MCF 10A (cell line): ENCODE measurements around the gene HOXB5. TPM values are rescaled to one million over a fixed set of nuclear protein-coding genes. Genes with fewer than 3 reads are reported as not detected.

ENCODE experiments used
- BruUV-seq: library from RNA; stranded (reverse); fragments of 400-500 nt; replicated peaks from 2 replicates; lab custom pipeline; 2021; lab: Mats Ljungman, UMichigan
- CTCF ChIA-PET: fragments of 300-600 bp; sonication (Branson Sonifier 250); formaldehyde crosslinking; extraction: SDS; loops from one replicate; lab custom pipeline; 2021; ENCODE audit warnings: antibody characterized with exemption, inconsistent platforms; lab: Yijun Ruan, JAX
- POLR2A ChIA-PET: fragments of 300-600, 350-650 bp; sonication (Branson Sonifier 250); formaldehyde crosslinking; extraction: SDS; loops from one replicate; lab custom pipeline; 2020; ENCODE audit warnings: antibody characterized with exemption, inconsistent platforms; lab: Yijun Ruan, JAX
- DNase-seq: peaks from one replicate; pipeline ENCODE4 v3.0.0-alpha.2; 2018; ENCODE audit not compliant: unreplicated experiment
- H3K27ac Mint-ChIP-seq: one replicate; pipeline ENCODE4 v1.8.0; 2022; ENCODE audit warnings: mild to moderate bottlenecking, low read depth, mixed read lengths; ENCODE audit not compliant: unreplicated experiment
- H3K27me3 Mint-ChIP-seq: one replicate; pipeline ENCODE4 v1.8.0; 2022; ENCODE audit warnings: mixed read lengths; ENCODE audit not compliant: insufficient read depth, unreplicated experiment
- H3K36me3 Mint-ChIP-seq: one replicate; pipeline ENCODE4 v1.8.0; 2022; ENCODE audit warnings: mild to moderate bottlenecking, moderate library complexity, mixed read lengths; ENCODE audit not compliant: insufficient read depth, unreplicated experiment
- H3K4me1 Mint-ChIP-seq: one replicate; pipeline ENCODE4 v1.8.0; 2022; ENCODE audit warnings: mixed read lengths; ENCODE audit not compliant: insufficient read depth, unreplicated experiment
- H3K4me3 Mint-ChIP-seq: one replicate; pipeline ENCODE4 v1.8.0; 2022; ENCODE audit warnings: mild to moderate bottlenecking, moderate library complexity, mixed read lengths; ENCODE audit not compliant: unreplicated experiment
- H3K9me3 Mint-ChIP-seq: one replicate; pipeline ENCODE4 v1.8.0; 2022; ENCODE audit warnings: mixed read lengths; ENCODE audit not compliant: unreplicated experiment
- CTCF ChIP-seq: fragments of 200-600 bp; IDR thresholded peaks from one replicate; pipeline ENCODE4 v1.8.0; 2022; ENCODE audit warnings: antibody characterized with exemption, mild to moderate bottlenecking; ENCODE audit not compliant: unreplicated experiment
- intact Hi-C: fragments of 100-400 bp; cut with micrococcal nuclease; formaldehyde crosslinking; loops from 2 replicates; pipeline ENCODE4 v1.14.1; 2022
- total RNA-seq: library from RNA; stranded (reverse); gene quantifications from 2 replicates; pipeline ENCODE4 v1.2.3, GENCODE V29; 2022

The HOXB5 gene
- total RNA-seq, 1 experiment from 2014 or later = not detected

DNA sequence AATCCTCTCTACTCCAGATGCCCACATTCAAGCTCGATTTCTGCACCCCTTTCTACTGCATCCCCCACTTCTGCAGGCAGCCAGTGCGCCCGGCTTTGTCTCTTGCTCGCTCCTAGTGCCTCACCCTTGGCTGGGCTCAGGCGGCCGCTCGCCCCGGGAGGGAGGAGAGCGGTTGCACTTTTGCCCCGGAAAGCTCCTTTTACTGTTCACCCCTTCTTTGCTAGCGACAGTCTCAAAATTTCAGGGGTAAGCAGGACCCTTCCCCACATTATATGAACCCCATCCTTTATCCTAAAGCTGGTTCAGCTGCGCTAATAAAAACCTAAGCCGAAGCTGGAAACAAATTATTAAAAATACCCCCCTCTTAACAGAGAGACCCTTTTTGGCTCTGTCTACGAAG, 1.0 kb downstream of the HOXB5 start:
- Mint-ChIP-seq H3K4me1 (no peaks in the 10 kb centered on the region), H3K36me3 (no peaks in the 10 kb centered on the region), H3K9me3 (no peaks in the 10 kb centered on the region), H3K27me3 (peaks cover 25% of the 10 kb centered on the region), H3K4me3 (no peak overlapping the region), H3K27ac (no peak overlapping the region)
- intact Hi-C loops = no loop called here
- no peak for DNase-seq
- ChIA-PET CTCF (interaction anchor here (0.8 to 2.1 kb wide), 12 partner anchors 15 to 438 kb away, joined by 3 to 23 read pairs (median 8); no protein-coding TSS in a partner anchor), POLR2A (interaction anchor here (0.6 kb wide), 1 partner anchor 441 kb away, joined by 3 read pairs; no protein-coding TSS in a partner anchor)
- no peak for TF ChIP-seq CTCF
- no TSS peak for BruUV-seq

DNA sequence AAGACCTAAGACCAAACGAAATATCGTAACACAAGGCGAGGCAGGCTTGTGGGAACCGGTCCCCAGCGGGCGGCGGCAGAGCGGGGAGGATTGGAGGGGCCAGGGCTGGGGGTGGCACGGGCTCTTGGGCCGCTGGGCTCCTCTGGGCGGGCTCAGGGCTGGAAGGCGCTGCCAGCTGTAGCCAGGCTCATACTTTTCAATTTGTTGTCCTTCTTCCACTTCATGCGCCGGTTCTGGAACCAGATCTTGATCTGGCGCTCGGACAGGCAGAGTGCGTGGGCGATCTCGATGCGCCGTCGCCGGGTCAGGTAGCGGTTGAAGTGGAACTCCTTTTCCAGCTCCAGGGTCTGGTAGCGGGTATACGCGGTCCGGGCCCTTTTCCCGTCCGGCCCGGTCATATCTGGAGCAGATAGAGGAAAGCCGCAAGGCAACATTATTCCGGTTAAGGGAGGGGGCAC, 1.5 kb downstream of the HOXB5 start:
- DNase-seq = no peak
- ChIA-PET POLR2A (interaction anchor here (0.7 kb wide), 1 partner anchor 406 kb away, joined by 3 read pairs; no protein-coding TSS in a partner anchor), CTCF (interaction anchor here (1.4 to 2.1 kb wide), 6 partner anchors 100 to 332 kb away, joined by 6 to 23 read pairs (median 16); no protein-coding TSS in a partner anchor)
- Mint-ChIP-seq H3K36me3 (no peaks in the 10 kb centered on the region), H3K27me3 (peaks cover 20% of the 10 kb centered on the region), H3K4me3 (no peak overlapping the region), H3K27ac (no peak overlapping the region), H3K9me3 (no peaks in the 10 kb centered on the region), H3K4me1 (no peaks in the 10 kb centered on the region)
- intact Hi-C loops = no loop called here
- BruUV-seq = no TSS peak
- no peak for TF ChIP-seq CTCF

GRCh38 chr17:48591255-48592056, 2.1 kb downstream of the HOXB5 start:
- H3K4me1 Mint-ChIP-seq = no peaks in the 10 kb centered on the region
- no peaks in the 10 kb centered on the region for H3K9me3 Mint-ChIP-seq
- no TSS peak for BruUV-seq
- DNase-seq = no peak
- ChIA-PET CTCF (interaction anchor here (0.5 to 2.0 kb wide), 5 partner anchors 98 to 634 kb away, joined by 3 to 14 read pairs (median 3); no protein-coding TSS in a partner anchor), POLR2A (interaction anchor here (0.7 kb wide), 1 partner anchor 405 kb away, joined by 3 read pairs; no protein-coding TSS in a partner anchor)
- intact Hi-C loops = no loop called here
- H3K4me3 Mint-ChIP-seq = no peak overlapping the region
- H3K27me3 Mint-ChIP-seq = peaks cover 17% of the 10 kb centered on the region
- no peak overlapping the region for H3K27ac Mint-ChIP-seq
- no peak for TF ChIP-seq CTCF
- H3K36me3 Mint-ChIP-seq = no peaks in the 10 kb centered on the region

DNA sequence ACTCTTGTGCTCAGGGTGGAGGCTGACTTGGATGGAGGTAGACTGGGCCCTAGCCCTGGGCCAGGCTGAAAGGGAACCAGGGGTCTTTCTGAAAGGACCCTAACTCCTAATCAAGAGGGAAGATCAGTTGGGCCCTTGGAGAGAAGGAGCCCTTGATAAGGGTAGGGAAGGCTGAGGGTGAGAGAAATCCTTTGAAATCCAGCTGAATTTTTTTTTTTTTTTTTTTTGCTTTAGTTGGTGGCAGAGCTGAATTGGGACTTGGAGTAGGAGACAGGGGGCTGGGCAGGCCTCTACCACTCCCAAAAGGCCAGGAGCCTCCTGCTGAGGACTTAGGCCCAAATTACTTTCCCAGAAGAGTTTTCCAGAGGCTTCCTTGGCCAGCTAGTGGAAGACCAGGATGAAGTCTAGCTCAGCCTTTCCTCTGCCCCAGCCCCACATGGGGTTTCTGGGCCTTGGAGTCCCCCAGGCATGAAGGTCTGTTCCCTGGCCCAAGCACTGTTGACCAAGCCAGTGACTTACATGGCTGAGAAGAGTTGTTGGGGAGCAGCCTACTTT, 2.9 kb downstream of the HOXB5 start:
- POLR2A ChIA-PET = no interaction called here
- intact Hi-C loops = no loop called here

More for the DNA sequence above, 2.9 kb downstream of the HOXB5 start:
- H3K9me3 Mint-ChIP-seq = no peaks in the 10 kb centered on the region
- CTCF ChIA-PET = interaction anchor here (0.6 to 1.6 kb wide), 5 partner anchors 97 to 635 kb away, joined by 3 to 9 read pairs (median 3); no protein-coding TSS in a partner anchor
- H3K36me3 Mint-ChIP-seq = no peaks in the 10 kb centered on the region
- peaks cover 4% of the 10 kb centered on the region for H3K4me1 Mint-ChIP-seq
- DNase-seq = no peak
- no peak for TF ChIP-seq CTCF
- H3K27me3 Mint-ChIP-seq = peaks cover 25% of the 10 kb centered on the region
- no peak overlapping the region for H3K27ac Mint-ChIP-seq
- no TSS peak for BruUV-seq
- no peak overlapping the region for H3K4me3 Mint-ChIP-seq
